ENCODE data around the gene SMARCAD1.
"Not testable (repeated sequence)": the region's sequence is repeated elsewhere in the genome, so short reads cannot be mapped to it uniquely, and the experiment has no call there.

Gene SMARCAD1

DNA sequence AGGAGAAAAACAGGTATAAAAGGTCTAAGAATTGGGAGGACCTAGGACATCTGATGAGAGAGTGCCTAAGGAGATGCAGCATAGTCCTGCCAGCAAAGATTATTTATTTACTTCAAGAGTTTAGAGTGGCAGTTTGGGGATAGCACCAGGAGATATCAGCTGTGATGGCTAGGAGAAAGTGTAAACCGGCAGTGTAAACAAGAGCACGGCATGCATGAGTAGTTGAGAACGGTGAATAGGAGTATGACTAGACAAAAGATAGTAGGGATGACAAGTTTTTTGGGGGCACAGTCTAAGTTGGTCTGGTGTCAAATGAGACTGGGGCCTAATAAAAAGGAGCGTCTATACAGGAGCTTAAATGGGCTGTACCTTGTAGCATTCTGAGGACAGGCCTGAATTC, 86.3 kb downstream of the SMARCAD1 start:
- not testable (repeated sequence) for DNase-seq (ENCODE audit: low read depth)

- DNase-seq (ENCODE audit: low read depth), result not testable (repeated sequence)
These were observed 87.8 kb downstream of the SMARCAD1 start for GRCh38 chr4:94295473-94295872.

- no peak for DNase-seq (ENCODE audit: low read depth)
These were observed 91.1 kb downstream of the SMARCAD1 start for GRCh38 chr4:94298725-94299252.

DNA sequence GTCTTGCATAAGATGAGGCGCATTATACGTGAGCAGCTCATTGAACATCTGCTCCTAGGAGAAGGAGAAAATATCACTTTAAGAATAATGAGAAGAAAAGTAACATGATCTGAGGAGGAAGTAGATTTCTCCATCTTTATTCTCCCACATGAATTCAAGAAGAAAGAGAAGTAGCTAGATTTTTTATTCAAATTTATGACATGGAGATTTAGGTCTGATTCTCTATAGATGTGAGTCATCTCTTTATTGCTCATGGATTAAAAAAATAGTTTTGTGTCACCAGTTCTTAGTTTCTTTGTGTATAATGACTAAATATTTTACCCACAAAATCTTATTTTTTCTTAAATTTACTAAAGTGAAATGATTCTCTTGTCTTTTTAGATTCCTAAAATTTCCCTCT, 94.5 kb downstream of the SMARCAD1 start:
- no peak for DNase-seq (ENCODE audit: low read depth)

DNA sequence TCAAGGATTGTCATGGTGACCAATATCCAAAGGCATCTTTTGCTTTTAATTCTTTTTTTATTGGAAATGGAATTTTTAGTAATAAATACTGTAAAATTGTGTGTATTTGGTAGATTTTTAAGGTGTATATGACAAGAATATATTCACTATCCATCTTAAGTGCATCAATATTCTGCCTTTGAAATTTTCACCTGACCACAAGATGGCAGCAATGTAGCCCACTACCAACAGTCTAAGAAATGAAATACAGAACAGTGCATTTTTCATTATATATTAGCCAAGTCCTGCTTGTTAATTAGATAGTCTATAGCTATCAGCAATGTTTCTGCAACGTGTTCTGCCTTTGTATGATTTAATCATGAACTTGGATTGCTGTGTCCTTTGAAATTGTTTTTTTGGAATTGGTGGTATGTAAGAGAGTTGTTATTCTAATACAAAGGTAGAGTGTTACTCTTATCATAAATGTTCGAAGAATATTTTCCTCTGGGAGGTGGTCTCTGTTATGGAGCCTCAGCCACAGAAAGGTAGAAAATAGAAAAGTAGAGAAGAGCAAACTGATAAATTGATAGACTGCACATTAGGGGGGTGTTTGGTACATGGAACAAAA, 96.8 kb downstream of the SMARCAD1 start:
- no peak for DNase-seq (ENCODE audit: low read depth)

DNA sequence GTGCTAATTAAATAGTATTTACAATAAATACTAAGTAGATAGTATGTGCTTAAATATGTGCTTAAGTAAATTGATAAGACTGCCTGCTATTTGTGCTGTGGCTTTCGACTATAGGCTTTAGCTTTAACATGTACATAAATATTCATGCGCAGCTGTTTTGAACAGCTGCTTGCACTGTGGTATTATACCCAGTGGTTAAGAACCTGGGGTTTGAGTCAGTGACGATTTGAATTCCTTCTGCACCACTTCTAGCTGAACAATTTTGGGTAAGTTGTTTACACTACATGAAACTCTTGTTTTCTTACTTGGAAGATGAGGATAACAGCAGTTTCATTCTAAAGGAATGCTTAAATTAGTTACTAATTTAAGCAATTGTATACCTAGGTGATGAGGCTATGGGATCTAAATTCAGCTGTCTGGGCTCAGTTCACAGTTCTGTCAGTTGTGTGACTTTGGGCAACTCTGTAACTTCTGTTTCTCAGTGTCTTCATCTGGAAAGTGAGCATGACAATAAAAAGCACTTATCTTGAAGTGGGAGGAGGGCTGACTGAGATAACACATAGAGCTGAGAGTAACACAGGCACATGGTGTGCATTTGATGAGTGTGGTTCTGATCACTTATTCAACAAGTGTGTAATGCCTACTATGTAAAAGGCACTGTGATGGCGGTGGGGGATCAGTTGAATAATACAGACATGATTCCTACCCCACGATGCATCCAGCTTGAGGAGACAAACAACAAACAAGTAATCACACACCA, 98.0 kb downstream of the SMARCAD1 start:
- DNase-seq (ENCODE audit: low read depth), result no peak

DNA sequence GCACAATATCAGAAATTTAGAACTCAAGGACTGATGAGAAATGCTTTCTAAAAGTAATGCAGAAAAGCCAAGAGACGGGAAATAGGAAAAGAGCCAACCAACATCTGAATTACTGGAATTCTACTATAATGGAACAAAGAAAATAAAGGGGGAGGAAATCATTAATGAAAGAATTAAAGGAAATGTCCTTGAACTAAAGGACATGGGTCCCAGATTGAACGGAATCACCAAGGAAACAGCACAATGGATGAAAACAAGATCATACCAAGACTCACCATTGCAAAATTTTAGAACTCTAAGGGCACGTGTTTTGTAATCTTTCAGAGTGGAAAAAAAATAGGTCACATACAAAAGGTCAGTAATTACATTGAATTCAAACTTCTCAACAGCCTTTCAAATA, 99.0 kb downstream of the SMARCAD1 start:
- DNase-seq (ENCODE audit: low read depth), result no peak

DNA sequence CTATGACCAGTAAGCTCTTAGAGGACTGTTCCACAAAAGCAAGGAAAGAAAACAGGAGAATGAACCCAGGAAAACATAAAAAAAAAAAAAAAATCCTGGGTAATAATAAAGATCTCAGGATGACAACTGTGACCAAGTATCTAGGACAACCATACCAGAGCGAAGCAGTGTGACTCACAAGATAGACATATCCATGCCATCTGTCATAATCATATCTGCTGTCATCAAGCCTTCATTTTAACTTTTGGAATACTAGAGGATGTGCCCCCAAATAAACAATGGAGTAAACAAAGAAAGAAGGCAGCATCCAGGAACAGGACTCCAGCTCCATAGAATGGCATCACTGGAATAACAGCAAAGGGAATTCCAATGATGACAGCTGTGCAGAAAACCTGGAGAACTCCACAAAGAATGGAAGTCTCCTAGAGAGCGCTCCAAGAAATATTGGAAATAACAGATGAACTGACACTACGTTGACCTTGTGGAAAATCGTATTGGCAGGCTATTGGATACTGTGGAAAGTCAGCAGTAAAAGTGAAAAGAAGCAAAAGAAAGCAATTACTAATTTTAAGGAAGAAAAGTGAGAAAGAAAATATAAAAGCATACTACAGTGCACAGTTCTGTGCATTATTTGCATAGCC, 99.7 kb downstream of the SMARCAD1 start:
- DNase-seq (ENCODE audit: low read depth), result no peak

DNA sequence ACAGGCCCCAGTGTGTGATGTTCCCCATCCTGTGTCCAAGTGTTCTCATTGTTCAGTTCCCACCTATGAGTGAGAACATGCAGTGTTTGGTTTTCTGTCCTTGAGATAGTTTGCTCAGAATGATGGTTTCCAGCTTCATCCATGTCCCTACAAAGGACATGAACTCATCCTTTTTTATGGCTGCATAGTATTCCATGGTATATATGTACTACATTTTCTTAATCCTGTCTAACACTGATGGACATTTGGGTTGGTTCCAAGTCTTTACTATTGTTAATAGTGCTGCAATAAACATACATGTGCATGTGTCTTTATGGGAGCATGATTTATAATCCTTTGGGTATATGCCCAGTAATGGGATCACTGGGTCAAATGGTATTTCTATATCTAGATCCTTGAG, 112.3 kb downstream of the SMARCAD1 start:
- not testable (repeated sequence) for DNase-seq (ENCODE audit: low read depth)

DNA sequence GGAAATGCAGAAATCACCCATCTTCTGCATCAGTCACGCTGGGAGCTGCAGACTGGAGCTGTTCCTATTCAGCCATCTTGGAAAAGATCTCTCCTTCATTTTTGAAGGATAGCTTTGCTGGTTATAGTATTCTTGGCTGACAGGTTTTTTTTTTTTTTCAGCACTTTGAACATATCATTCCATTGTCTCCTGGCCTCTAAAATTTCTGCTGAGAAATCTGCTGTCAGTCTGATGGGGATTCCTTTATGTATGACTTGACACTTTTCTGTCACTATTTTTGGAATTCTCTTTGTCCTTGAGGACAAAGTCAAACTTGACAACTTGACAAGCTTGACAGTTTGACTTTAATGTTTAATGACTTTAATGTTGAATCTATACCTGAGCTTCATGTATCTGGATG, 118.2 kb downstream of the SMARCAD1 start:
- no peak for DNase-seq (ENCODE audit: low read depth)

GRCh38 chr4:94329933-94330332, 122.3 kb downstream of the SMARCAD1 start:
- DNase-seq (ENCODE audit: low read depth), result no peak

GRCh38 chr4:94332983-94333590, 125.4 kb downstream of the SMARCAD1 start:
- no peak for DNase-seq (ENCODE audit: low read depth)

DNA sequence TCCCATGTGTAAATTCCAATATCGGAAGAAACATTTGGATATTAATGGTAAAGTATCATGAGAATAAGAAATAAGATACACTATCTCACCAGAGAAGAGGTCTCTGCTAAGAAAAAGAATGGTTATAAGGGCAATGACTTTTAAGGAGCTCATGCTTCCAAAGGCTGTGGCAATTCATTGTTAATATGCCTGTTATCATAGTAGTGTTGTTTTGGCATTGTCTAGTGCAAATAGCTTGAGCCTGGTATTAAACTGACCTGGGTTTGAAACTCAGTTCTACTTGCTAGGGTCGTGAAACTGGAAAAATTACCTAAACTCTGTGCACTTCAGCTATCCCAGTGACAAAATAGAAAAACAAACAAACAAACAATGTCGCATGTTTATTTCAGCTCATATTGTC, 126.2 kb downstream of the SMARCAD1 start:
- no peak for DNase-seq (ENCODE audit: low read depth)

DNA sequence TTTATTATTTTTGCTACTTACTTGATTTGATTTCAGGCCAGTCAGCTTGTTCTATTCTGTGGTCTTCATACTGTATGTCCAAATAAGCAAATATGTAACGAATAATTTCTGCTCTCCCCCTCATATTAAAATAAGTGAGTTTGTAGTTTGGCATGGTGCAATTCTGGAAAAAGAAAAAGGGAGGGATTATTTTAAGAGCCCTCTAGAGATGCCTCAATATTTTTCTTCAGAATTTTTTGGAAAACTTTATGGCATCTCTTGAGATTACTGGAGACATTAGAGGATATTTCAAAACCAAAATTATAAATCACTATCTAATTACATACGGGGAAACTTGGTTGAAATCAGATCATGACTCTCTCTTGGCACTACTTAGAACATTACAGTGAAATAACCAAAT, 126.8 kb downstream of the SMARCAD1 start:
- DNase-seq (ENCODE audit: low read depth), result no peak

- DNase-seq (ENCODE audit: low read depth), result no peak
These were observed 127.3 kb downstream of the SMARCAD1 start for GRCh38 chr4:94334962-94335361.

DNA sequence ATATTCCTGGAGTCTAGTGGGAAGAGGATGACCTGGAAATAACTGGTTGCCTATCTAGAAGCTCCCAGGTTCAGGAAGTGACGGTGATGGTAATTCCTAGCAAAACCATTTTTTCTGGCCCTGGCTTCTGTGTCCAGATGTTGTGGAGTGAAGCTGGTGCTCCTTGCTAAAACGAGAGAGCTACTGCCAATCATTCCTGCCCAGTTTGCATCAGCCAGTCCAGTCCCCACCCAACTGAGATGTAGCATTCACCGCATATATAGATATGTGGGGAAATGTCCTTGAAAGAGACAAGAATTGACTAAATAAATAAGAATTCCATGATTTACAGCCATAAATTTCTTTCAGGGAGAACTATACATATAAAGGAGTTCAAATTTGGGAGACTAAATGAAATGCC, 128.6 kb downstream of the SMARCAD1 start:
- DNase-seq (ENCODE audit: low read depth), result no peak

GRCh38 chr4:94336791-94337190, 129.1 kb downstream of the SMARCAD1 start:
- DNase-seq (ENCODE audit: low read depth), result not testable (repeated sequence)

DNA sequence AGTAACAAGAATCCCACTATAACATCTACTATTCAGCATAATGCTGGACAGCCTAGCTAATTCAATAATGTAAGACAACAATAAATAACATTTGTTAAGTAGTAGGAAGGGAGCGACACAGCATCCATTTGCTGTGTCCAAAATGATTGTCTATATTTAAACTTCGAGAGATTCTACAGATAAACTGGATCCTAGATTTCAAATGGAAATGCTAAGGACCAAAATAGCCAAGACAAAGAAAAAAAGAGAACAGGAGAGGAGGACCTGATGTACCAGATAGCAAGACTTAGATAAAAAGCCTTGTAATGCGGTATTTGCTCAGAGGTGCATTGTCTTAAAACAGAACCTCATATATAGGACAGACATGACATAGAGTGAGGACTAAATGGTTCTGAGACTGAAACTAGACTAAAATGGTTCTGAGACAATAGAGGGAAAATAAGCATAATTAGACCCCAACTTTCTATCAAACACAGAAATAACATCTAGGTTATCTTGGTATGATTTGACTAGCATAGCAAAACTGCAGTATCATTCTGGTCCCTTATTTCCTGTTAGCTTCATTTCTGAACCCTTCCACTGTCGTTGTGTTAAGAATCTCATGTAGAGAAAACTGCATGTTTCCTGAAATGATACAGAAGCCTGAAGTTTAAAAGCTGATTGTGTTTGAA, 131.2 kb downstream of the SMARCAD1 start:
- no peak for DNase-seq (ENCODE audit: low read depth)

GRCh38 chr4:94339779-94340178, 132.1 kb downstream of the SMARCAD1 start:
- DNase-seq (ENCODE audit: low read depth), result no peak
